Large intestine (tissue), 3 donors: ENCODE data around the gene THPO. TPM values are rescaled to one million over a fixed set of nuclear protein-coding genes. Genes with fewer than 3 reads are reported as not detected.

Source experiments
- DNase-seq, 2 donors: peaks; one replicate each; pipeline versions ENCODE4 v3.0.0 to v3.0.0-alpha.2; 2013
- H3K27ac ChIP-seq: one replicate; pipeline ENCODE4 v1.5.1; 2013; ENCODE audit warnings: low read length
- H3K27me3 ChIP-seq: 2 replicates; pipeline ENCODE4 v1.6.1; 2013; ENCODE audit warnings: low read length; ENCODE audit not compliant: control insufficient read depth, insufficient read depth
- H3K36me3 ChIP-seq: 2 replicates; pipeline ENCODE4 v1.6.1; 2013; ENCODE audit warnings: low read length; ENCODE audit not compliant: control insufficient read depth, insufficient read depth
- H3K4me1 ChIP-seq: one replicate; pipeline ENCODE4 v1.6.1; 2013; ENCODE audit warnings: low read length; ENCODE audit not compliant: control insufficient read depth, insufficient read depth
- H3K4me3 ChIP-seq: one replicate; pipeline ENCODE4 v1.5.1; 2013; ENCODE audit warnings: low read length
- H3K9me3 ChIP-seq: one replicate; pipeline ENCODE4 v1.6.1; 2013; ENCODE audit warnings: mild to moderate bottlenecking, low read depth, low read length, moderate library complexity; ENCODE audit not compliant: control insufficient read depth
- WGBS: methylation state at CpG from one replicate; pipeline ENCODE4 v1.1.5; 2013; ENCODE audit warnings: low lambda C conversion rate; ENCODE audit not compliant: insufficient coverage; 5-methylcytosine and 5-hydroxymethylcytosine counted together
- polyA plus RNA-seq: library from polyadenylated mRNA; unstranded; fragments of 120-200 nt; gene quantifications from one replicate; pipeline ENCODE4 v1.2.1, GENCODE V29; 2013

Gene THPO
- polyA plus RNA-seq, 1 donor = 1.9 TPM

- DNase-seq = peak; percentile 99
- Histone ChIP-seq H3K9me3 (no peaks in the 10 kb centered on the region), H3K4me3 (peak overlapping the region; percentile 93), H3K27ac (peak overlapping the region; percentile 99), H3K4me1 (peaks cover 30% of the 10 kb centered on the region), H3K36me3 (peaks cover 33% of the 10 kb centered on the region), H3K27me3 (no peaks in the 10 kb centered on the region)
- no CpG with 5 or more reads among the region's 68 CpGs for WGBS
Observed at GRCh38 chr3:184362668-184363546, 15.1 kb downstream of the THPO start.

GRCh38 chr3:184361932-184362667 is 15.9 kb downstream of the THPO start:
- no peaks in the 10 kb centered on the region for H3K27me3 ChIP-seq
- peak overlapping the region; percentile 93 for H3K4me3 ChIP-seq
- peaks cover 38% of the 10 kb centered on the region for H3K36me3 ChIP-seq
- DNase-seq = peak in 1 of 2 donors; percentile 86
- no peaks in the 10 kb centered on the region for H3K9me3 ChIP-seq
- no CpG with 5 or more reads among the region's 38 CpGs for whole genome bisulfite sequencing
- H3K4me1 ChIP-seq = peaks cover 30% of the 10 kb centered on the region
- peak overlapping the region; percentile 99 for H3K27ac ChIP-seq

- no CpG with 5 or more reads among the region's 56 CpGs for whole genome bisulfite sequencing
- H3K4me1 ChIP-seq = peaks cover 25% of the 10 kb centered on the region
- DNase-seq = peak; percentile 81 to 90
Observed at GRCh38 chr3:184361532-184361931, 16.5 kb downstream of the THPO start, which contains the start of the genes CLCN2 and POLR2H. CLCN2 (minus strand) TSS chr3:184361605; CDS start chr3:184361479, 126 bp downstream. POLR2H (plus strand) TSS chr3:184361710; CDS start chr3:184363493, 1,783 bp downstream.

DNA sequence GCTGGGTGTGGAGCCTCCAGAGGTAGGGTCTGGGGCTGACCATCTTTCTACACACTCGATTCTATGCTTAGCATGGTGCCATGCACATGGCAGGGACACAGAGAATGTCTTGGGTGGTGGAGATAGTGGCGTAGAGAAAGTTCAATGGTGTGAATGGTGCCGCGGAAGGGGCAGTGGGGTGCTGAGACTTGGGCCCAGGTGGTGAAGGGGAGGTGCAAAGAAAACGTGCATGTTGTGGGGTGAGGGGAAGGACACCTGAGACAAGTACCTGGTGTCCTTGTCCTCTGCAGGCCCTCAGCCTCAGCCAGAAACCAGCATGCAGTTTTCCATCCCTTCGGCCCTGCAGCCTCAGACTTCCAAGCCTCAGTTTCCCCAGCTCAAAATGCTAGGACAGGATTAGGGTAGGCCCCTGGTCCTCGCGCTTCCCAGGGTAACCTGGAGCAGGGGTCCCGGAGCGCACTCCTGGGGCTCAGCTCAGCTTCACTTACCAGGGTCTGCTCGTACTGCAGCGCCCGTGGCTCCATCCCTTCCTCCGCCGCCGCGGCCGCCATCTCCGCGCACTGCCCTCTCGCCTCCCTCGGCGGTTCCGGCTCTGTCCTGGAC is 17.0 kb downstream of the THPO start:
- Histone ChIP-seq H3K27me3 (no peaks in the 10 kb centered on the region), H3K27ac (peak overlapping the region; percentile 86), H3K4me3 (peak overlapping the region; percentile 86), H3K9me3 (no peaks in the 10 kb centered on the region), H3K36me3 (peaks cover 41% of the 10 kb centered on the region), H3K4me1 (peaks cover 24% of the 10 kb centered on the region)
- no CpG with 5 or more reads among the region's 24 CpGs for WGBS
- peak in 1 of 2 donors; percentile 51 for DNase-seq

More at GRCh38 chr3:184361532-184361931, 16.5 kb downstream of the THPO start, which contains the start of the genes CLCN2 and POLR2H:
- Histone ChIP-seq H3K9me3 (no peaks in the 10 kb centered on the region), H3K27me3 (no peaks in the 10 kb centered on the region), H3K27ac (peak within 1 kb of the TSS; percentile 99), H3K4me3 (peak within 1 kb of the TSS; percentile 93), H3K36me3 (peaks cover 40% of the 10 kb centered on the region)

DNA sequence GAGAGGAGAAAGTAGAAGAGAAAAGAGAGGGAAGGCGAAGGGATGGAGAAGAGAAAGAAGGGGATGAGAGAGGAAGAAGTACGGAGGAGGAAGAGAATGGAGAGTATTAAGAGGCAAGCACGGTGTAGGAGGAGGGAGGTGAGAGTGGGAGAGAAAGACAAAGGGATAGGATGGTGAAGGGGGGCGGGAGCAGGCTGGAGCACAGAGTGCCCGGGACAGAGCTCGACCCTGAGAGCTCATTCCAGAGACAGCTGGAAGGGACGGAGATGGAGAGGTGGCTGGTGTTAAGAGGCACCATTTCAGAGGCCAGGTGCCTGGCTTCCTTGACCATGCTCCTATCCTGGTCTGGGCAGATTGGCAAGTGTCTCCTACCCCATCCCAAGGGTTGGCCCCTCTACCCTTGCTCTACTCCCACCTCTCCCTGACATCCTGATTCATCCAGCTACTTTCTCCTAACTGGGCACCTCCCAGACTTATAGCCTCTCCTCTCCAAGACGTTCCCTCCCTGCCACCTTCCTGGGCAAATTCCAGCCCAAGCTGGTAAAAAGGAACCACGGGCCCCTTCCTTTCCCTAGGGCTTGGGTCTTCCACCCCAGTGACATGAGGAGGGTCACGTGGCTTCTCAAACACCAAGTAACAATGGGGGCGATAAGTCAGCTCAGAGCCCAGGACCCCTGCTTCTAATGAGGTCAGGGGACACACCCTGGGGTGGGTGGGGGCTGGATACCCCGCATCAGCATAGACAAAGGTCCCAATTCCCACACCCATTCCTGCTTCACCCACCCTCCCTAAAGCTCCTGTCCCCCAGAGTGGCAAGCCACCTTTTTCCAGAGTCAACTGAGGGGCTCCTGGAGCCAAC is 17.7 kb downstream of the THPO start:
- Histone ChIP-seq H3K4me3 (peak overlapping the region; percentile 86), H3K27ac (peak overlapping the region; percentile 86), H3K4me1 (peaks cover 24% of the 10 kb centered on the region), H3K9me3 (no peaks in the 10 kb centered on the region), H3K36me3 (peaks cover 44% of the 10 kb centered on the region), H3K27me3 (no peaks in the 10 kb centered on the region)
- WGBS = 80% methylated on average over 2 of the region's 12 CpGs
- no peak for DNase-seq

DNA sequence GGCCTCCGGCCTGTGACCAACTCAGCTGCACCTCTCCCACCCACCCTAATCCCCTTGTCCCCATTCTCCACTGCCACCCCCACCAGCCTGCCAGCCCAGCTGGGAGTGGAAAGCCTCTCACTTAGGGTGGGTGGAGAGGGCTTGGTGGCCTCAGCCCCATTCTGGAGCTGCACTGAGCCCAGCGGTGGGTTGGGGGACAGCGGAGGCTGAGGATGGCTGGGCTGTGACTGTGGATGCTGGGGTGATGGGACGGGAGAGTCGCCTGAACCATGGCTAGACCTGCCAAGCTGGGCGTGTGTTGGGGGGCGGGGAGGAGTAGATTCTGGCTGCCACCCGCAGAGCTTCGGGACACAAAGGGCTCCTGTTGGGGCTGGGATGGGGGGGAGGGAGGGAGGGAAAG is 18.4 kb downstream of the THPO start:
- peaks cover 44% of the 10 kb centered on the region for H3K36me3 ChIP-seq
- H3K27ac ChIP-seq = no peak overlapping the region
- WGBS = no CpG with 5 or more reads among the region's 9 CpGs
- H3K9me3 ChIP-seq = no peaks in the 10 kb centered on the region
- DNase-seq = no peak
- peaks cover 24% of the 10 kb centered on the region for H3K4me1 ChIP-seq
- H3K4me3 ChIP-seq = no peak overlapping the region
- no peaks in the 10 kb centered on the region for H3K27me3 ChIP-seq

DNA sequence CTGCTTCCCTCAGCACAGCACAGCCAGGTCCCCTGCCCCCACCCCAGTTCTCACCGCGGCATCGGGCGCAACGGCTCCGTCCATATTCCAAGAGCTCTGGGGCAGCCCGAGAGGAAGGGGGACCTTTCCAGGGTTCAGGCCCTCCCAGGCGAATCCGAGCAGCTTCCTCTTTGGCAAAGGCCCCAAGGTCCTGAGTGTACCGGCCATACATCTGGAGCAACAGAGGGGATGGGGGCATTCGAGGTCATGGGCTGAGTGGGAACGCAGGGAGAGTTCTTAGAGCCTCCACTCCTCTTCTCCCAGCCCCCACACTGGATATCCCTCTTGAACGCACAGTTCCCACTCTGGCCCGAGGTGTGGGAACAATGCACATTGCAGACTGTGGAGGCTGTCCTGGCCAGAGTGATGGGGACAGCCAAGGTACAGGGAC is 19.1 kb downstream of the THPO start:
- no peak overlapping the region for H3K27ac ChIP-seq
- WGBS = no CpG with 5 or more reads among the region's 14 CpGs
- no peak for DNase-seq
- peaks cover 44% of the 10 kb centered on the region for H3K36me3 ChIP-seq
- H3K4me3 ChIP-seq = no peak overlapping the region
- H3K4me1 ChIP-seq = peaks cover 22% of the 10 kb centered on the region
- H3K9me3 ChIP-seq = no peaks in the 10 kb centered on the region
- no peaks in the 10 kb centered on the region for H3K27me3 ChIP-seq

GRCh38 chr3:184358124-184358767 is 19.8 kb downstream of the THPO start:
- 100% methylated on average over 1 of the region's 12 CpGs for WGBS
- Histone ChIP-seq H3K4me3 (no peak overlapping the region), H3K27ac (no peak overlapping the region), H3K9me3 (no peaks in the 10 kb centered on the region), H3K27me3 (no peaks in the 10 kb centered on the region), H3K4me1 (peaks cover 26% of the 10 kb centered on the region), H3K36me3 (peaks cover 51% of the 10 kb centered on the region)
- DNase-seq = no peak
